K562 (cell line): ENCODE data around the gene PINK1. TPM values are rescaled to one million over a fixed set of nuclear protein-coding genes. Genes with fewer than 3 reads are reported as not detected.
A peak's percentile ranks its signal among the peaks of the same experiment; 100 is the strongest.

Experiments
- ARNT ChIP-seq, 2 experiments: fragments of 450-650 bp; IDR thresholded peaks; 2 replicates each; pipeline ENCODE4 v1.6.1; 2016; ENCODE audit warnings: mild to moderate bottlenecking in 1 of 2
- E2F6 ChIP-seq, 2 experiments: IDR thresholded peaks; 2 replicates each; pipeline ENCODE4 v1.6.1; 2011; ENCODE audit warnings: borderline replicate concordance in 1 of 2, control low read depth in 1 of 2, low read depth in 1 of 2, low read length in 1 of 2, mild to moderate bottlenecking in 1 of 2, mixed read lengths in 1 of 2, moderate library complexity in 1 of 2; ENCODE audit not compliant: insufficient read depth in 1 of 2, insufficient read length in 1 of 2, poor library complexity in 1 of 2, severe bottlenecking in 1 of 2; ENCODE audit errors: extremely low read depth in 1 of 2
- FUS ChIP-seq: fragments of 200-400 bp; formaldehyde crosslinking; optimal IDR thresholded peaks from 2 replicates; pipeline ENCODE3; 2017; ENCODE audit warnings: low read depth, low read length
- HMG20B ChIP-seq: fragments of 250-450 bp; sonication (Bioruptor Pico); IDR thresholded peaks from 2 replicates; pipeline ENCODE4 v1.5.0; 2021; ENCODE audit warnings: mild to moderate bottlenecking
- HMGN3 ChIP-seq: IDR thresholded peaks from 2 replicates; pipeline ENCODE4 v1.6.1; 2011; ENCODE audit warnings: borderline replicate concordance, low read depth, mild to moderate bottlenecking, mixed read lengths, low read length; ENCODE audit not compliant: insufficient read length; ENCODE audit errors: extremely low read depth
- HMGXB4 ChIP-seq: sonication (generic); formaldehyde crosslinking; IDR thresholded peaks from 2 replicates; pipeline ENCODE4 v1.8.1; 2023; ENCODE audit warnings: mild to moderate bottlenecking, missing genetic modification reagents
- NRF1 ChIP-seq, 2 experiments: fragments of 450-650 bp; IDR thresholded peaks in 1 of 2; conservative IDR thresholded peaks in 1 of 2; 2 replicates each; pipeline ENCODE4 v1.6.1; 2014; ENCODE audit warnings: mild to moderate bottlenecking in 2 of 2
- PKNOX1 ChIP-seq: fragments of 450-650 bp; IDR thresholded peaks from 2 replicates; pipeline ENCODE4 v1.6.1; 2016
- RAD51 ChIP-seq: fragments of 450-650 bp; IDR thresholded peaks from 2 replicates; pipeline ENCODE4 v1.7.1; 2016; ENCODE audit warnings: low read depth, mild to moderate bottlenecking, borderline replicate concordance
- SIN3A ChIP-seq, 2 experiments: fragments of 150-350 bp in 1 of 2; IDR thresholded peaks; 2 replicates each; pipeline ENCODE4 v1.6.1; 2011 to 2016; ENCODE audit warnings: borderline replicate concordance in 2 of 2, low read depth in 2 of 2, low read length in 2 of 2, mild to moderate bottlenecking in 2 of 2, moderate library complexity in 2 of 2; ENCODE audit not compliant: control insufficient read depth in 1 of 2
- SIN3B ChIP-seq: fragments of 450-650 bp; IDR thresholded peaks from 2 replicates; pipeline ENCODE4 v1.6.1; 2017; ENCODE audit warnings: low read depth, mild to moderate bottlenecking, moderate library complexity
- SIX5 ChIP-seq, 2 experiments: IDR thresholded peaks; 2 replicates each; pipeline ENCODE4 v1.6.1; 2011; ENCODE audit warnings: low read length in 2 of 2, borderline replicate concordance in 1 of 2, low read depth in 1 of 2, mild to moderate bottlenecking in 1 of 2, moderate library complexity in 1 of 2; ENCODE audit not compliant: insufficient read depth in 1 of 2
- SMARCB1 ChIP-seq: IDR thresholded peaks from 2 replicates; pipeline ENCODE4 v1.6.1; 2011; ENCODE audit warnings: improper control_type of control experiment, low read depth; ENCODE audit not compliant: insufficient read length
- SP2 ChIP-seq: IDR thresholded peaks from 2 replicates; pipeline ENCODE4 v1.6.1; 2011; ENCODE audit warnings: mild to moderate bottlenecking, low read depth, low read length, moderate library complexity; ENCODE audit not compliant: poor library complexity, severe bottlenecking; ENCODE audit errors: extremely low read depth
- STAG1 ChIP-seq: sonication (generic); formaldehyde crosslinking; IDR thresholded peaks from 2 replicates; pipeline ENCODE4 v1.5.0; 2020; ENCODE audit warnings: missing genetic modification reagents, borderline replicate concordance
- TAF9B ChIP-seq: fragments of 450-650 bp; IDR thresholded peaks from 2 replicates; pipeline ENCODE4 v1.6.1; 2018; ENCODE audit warnings: mild to moderate bottlenecking; ENCODE audit not compliant: partially characterized antibody
- ZBTB26 ChIP-seq: fragments of 450-650 bp; formaldehyde crosslinking; IDR thresholded peaks from 2 replicates; pipeline ENCODE4 v1.4.0; 2022; ENCODE audit warnings: missing genetic modification characterization
- ZBTB7A ChIP-seq: IDR thresholded peaks from 2 replicates; pipeline ENCODE4 v1.6.1; 2011; ENCODE audit warnings: low read depth, mild to moderate bottlenecking, low read length, moderate library complexity, borderline replicate concordance; ENCODE audit not compliant: control insufficient read depth
- ZNF384 ChIP-seq: IDR thresholded peaks from 2 replicates; pipeline ENCODE4 v1.6.1; 2012; ENCODE audit warnings: low read depth, low read length, improper control_type of control experiment
- ZNF431 ChIP-seq: sonication (generic); formaldehyde crosslinking; IDR thresholded peaks from 2 replicates; pipeline ENCODE4 v1.8.0; 2022; ENCODE audit warnings: mild to moderate bottlenecking, missing genetic modification reagents
- polyA plus RNA-seq, 8 experiments: library from polyadenylated mRNA; depleted of rRNA in 4 of 8; stranded (reverse) in 5 of 8; unstranded in 3 of 8; fragments of >200 nt; fragmentation: Nextera tagmentation in 2 of 8; fragmentation: Illumina TruSeq in 1 of 8; extraction: Ambion mirVana in 2 of 8; extraction: Trizol in 1 of 8; gene quantifications; 2 replicates each; pipeline versions ENCODE4 v1.2.1 to v1.2.3, GENCODE V29; 2011 to 2014; ENCODE audit warnings: inconsistent platforms in 1 of 8, missing spikeins in 1 of 8
- total RNA-seq, 7 experiments: library from RNA; depleted of rRNA in 6 of 7; stranded (reverse); fragments of >200 nt in 6 of 7; fragmentation: Illumina TruSeq in 2 of 7; extraction: Trizol in 2 of 7; gene quantifications; 2 replicates each; pipeline versions ENCODE4 v1.2.1 to v1.2.3, GENCODE V29; 2011 to 2021; ENCODE audit warnings: low replicate concordance in 1 of 7

PINK1 gene
- total and polyA plus RNA-seq, 9 of the 15 experiments (the other 6 are each of a cell fraction or from before 2014, with no cell fraction given), result 1.5 to 11.3 (median 6.8) TPM

- peak; percentile 69 to 71 for TF ChIP-seq NRF1 (conservative IDR thresholded peaks at IDR 0.05 in 1 of 2, IDR thresholded peaks at IDR 0.05 in 1 of 2)
- peak in 1 of 2 experiments; percentile 5; a peak in 1 of 4 replicates for TF ChIP-seq SIX5 (IDR thresholded peaks at IDR 0.05; ENCODE audit: borderline replicate concordance in 1 of 2, insufficient read depth in 1 of 2, low read depth in 1 of 2, low read length in 2 of 2)
- no peak for TF ChIP-seq SMARCB1
- peak in 1 of 2 experiments; percentile 26 for TF ChIP-seq E2F6 (IDR thresholded peaks at IDR 0.05; ENCODE audit: borderline replicate concordance in 1 of 2, extremely low read depth in 1 of 2, insufficient read depth in 1 of 2, insufficient read length in 1 of 2, low read depth in 1 of 2, low read length in 1 of 2, poor library complexity in 1 of 2, severe bottlenecking in 1 of 2)
- peak; percentile 83 for TF ChIP-seq PKNOX1
- TF ChIP-seq FUS, result no peak
- TF ChIP-seq ZNF431 (CRISPR knock-in tag), result 0 out of 2 replicates have a peak, but pooled peaks have one; percentile 49
- TF ChIP-seq TAF9B, result peak; percentile 83
- no peak; the same call in 1 of the 2 replicates for TF ChIP-seq RAD51
- peak; percentile 87 for TF ChIP-seq SP2
- peak; percentile 48 for TF ChIP-seq ZNF384
- no peak for TF ChIP-seq ZBTB26 (CRISPR knock-in tag)
- peak; percentile 80 for TF ChIP-seq SIN3B
- peak; percentile 73; the same call in 1 of the 2 replicates for TF ChIP-seq HMGXB4 (CRISPR knock-in tag)
- no peak for TF ChIP-seq HMG20B
- peak; percentile 89 to 91; a peak in 3 of 4 replicates for TF ChIP-seq SIN3A (IDR thresholded peaks at IDR 0.05; ENCODE audit: borderline replicate concordance in 2 of 2, control insufficient read depth in 1 of 2, low read depth in 2 of 2, low read length in 2 of 2)
- no peak for TF ChIP-seq STAG1
- peak; percentile 73; the same call in 1 of the 2 replicates for TF ChIP-seq ZBTB7A
- TF ChIP-seq ARNT (IDR thresholded peaks at IDR 0.05), result 0 out of 4 replicates have a peak, but pooled peaks of 1 of the 2 experiments have one; percentile 43
- TF ChIP-seq HMGN3, result peak; percentile 80
Measured at GRCh38 chr1:20661207-20662109, 28.2 kb downstream of the PINK1 start, which contains the start of gene DDOST (continued).
